OCI-LY1 (cell line): ENCODE data around the gene CD84.

Source experiments
- H2AFZ ChIP-seq: fragments of 200-600 bp; sonication (generic), shearing (Covaris generic); 2 replicates; pipeline ENCODE4 v1.6.0; 2014; ENCODE audit warnings: antibody characterized with exemption, mild to moderate bottlenecking, low read length
- H3F3A ChIP-seq: fragments of 200-600 bp; sonication (generic), shearing (Covaris generic); 2 replicates; pipeline ENCODE4 v1.6.0; 2014; ENCODE audit warnings: mild to moderate bottlenecking, antibody characterized with exemption, low read length, moderate library complexity; ENCODE audit not compliant: insufficient read depth
- H3K27ac ChIP-seq: fragments of 200-600 bp; sonication (generic); 2 replicates; pipeline ENCODE4 v1.5.1; 2014; ENCODE audit warnings: low read length, mixed run types, mild to moderate bottlenecking, low read depth; ENCODE audit not compliant: poor library complexity, severe bottlenecking
- H3K27me3 ChIP-seq: fragments of 200-600 bp; sonication (generic); 2 replicates; pipeline ENCODE4 v1.6.0; 2014; ENCODE audit warnings: antibody characterized with exemption, mild to moderate bottlenecking, low read length, moderate library complexity; ENCODE audit not compliant: insufficient read depth
- H3K36me3 ChIP-seq: fragments of 200-600 bp; sonication (generic); 2 replicates; pipeline ENCODE4 v1.6.1; 2014; ENCODE audit warnings: mild to moderate bottlenecking, antibody characterized with exemption, low read length, moderate library complexity, mixed read lengths; ENCODE audit not compliant: insufficient read depth
- H3K4me1 ChIP-seq: fragments of 200-600 bp; sonication (generic); 2 replicates; pipeline ENCODE4 v1.5.1; 2014; ENCODE audit warnings: mild to moderate bottlenecking, low read length, moderate library complexity; ENCODE audit not compliant: insufficient read depth, severe bottlenecking
- H3K4me2 ChIP-seq: fragments of 200-600 bp; sonication (generic), shearing (Covaris generic); 2 replicates; pipeline ENCODE4 v1.6.1; 2014; ENCODE audit warnings: low read length
- H3K4me3 ChIP-seq: fragments of 200-600 bp; sonication (generic); 2 replicates; pipeline ENCODE4 v1.5.1; 2014; ENCODE audit warnings: low read length, low read depth, mild to moderate bottlenecking, mixed read lengths; ENCODE audit not compliant: poor library complexity, severe bottlenecking
- H3K79me2 ChIP-seq: fragments of 200-600 bp; shearing (Covaris generic); 2 replicates; pipeline ENCODE4 v1.6.1; 2016; ENCODE audit warnings: mixed run types, low read length, mixed read lengths; ENCODE audit not compliant: insufficient read depth
- H3K9ac ChIP-seq: fragments of 200-600 bp; sonication (generic), shearing (Covaris generic); 2 replicates; pipeline ENCODE4 v1.6.1; 2014; ENCODE audit warnings: mild to moderate bottlenecking, low read length, mixed read lengths
- H3K9me2 ChIP-seq: fragments of 200-600 bp; sonication (generic), shearing (Covaris generic); 2 replicates; pipeline ENCODE4 v1.6.1; 2014; ENCODE audit warnings: low read depth, mild to moderate bottlenecking, low read length, mixed read lengths
- H3K9me3 ChIP-seq: fragments of 200-600 bp; shearing (Covaris generic); 2 replicates; pipeline ENCODE4 v1.6.1; 2014; ENCODE audit warnings: low read length, mixed read lengths
- H4K20me1 ChIP-seq: fragments of 200-600 bp; sonication (generic), shearing (Covaris generic); 2 replicates; pipeline ENCODE4 v1.6.0; 2016; ENCODE audit warnings: mild to moderate bottlenecking, low read length; ENCODE audit not compliant: insufficient read depth
- CTCF ChIP-seq: fragments of 200-600 bp; sonication (generic), shearing (Covaris generic); IDR thresholded peaks from 2 replicates; pipeline ENCODE4 v1.5.1; 2017; ENCODE audit warnings: mild to moderate bottlenecking, antibody characterized with exemption, low read length, moderate library complexity, mixed read lengths
- EZH2 ChIP-seq: fragments of 200-600 bp; sonication (generic), shearing (Covaris generic); IDR thresholded peaks from 2 replicates; pipeline ENCODE4 v1.8.0; 2017; ENCODE audit warnings: borderline replicate concordance, mixed run types, mild to moderate bottlenecking, antibody characterized with exemption, low read length, moderate library complexity, mixed read lengths

CD84 gene

DNA sequence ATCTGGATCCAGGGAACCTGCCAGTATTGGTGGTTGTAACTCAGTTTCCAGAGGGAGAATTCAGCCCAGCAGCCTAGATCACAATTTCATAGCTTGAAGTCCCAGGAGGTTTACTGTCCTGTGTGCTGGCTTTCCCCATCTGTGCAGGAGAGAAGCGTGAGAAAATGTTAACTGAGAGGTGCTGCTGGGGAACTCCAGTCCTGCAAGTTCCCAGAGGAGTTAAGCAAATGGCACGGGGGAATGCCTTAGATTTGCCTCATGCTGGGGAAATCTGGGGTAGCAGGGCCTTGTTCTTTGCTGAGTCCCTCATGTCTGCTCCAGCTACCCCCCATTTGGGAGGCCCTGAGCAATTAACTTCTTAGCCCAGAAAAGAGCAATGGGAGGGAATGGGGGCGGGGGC is 31.1 kb downstream of the CD84 start:
- Histone ChIP-seq H3K9me3 (no peaks in the 10 kb centered on the region), H3K79me2 (no peaks in the 10 kb centered on the region), H3K9me2 (no peaks in the 10 kb centered on the region), H3F3A (no peaks in the 10 kb centered on the region), H3K4me3 (no peak overlapping the region), H3K36me3 (peaks cover 26% of the 10 kb centered on the region; the same call in 1 of the 2 replicates), H3K27ac (peak overlapping the region; percentile 92), H3K9ac (peak overlapping the region; percentile 14; the same call in 1 of the 2 replicates), H4K20me1 (no peaks in the 10 kb centered on the region), H3K4me2 (no peak overlapping the region), H3K27me3 (no peaks in the 10 kb centered on the region), H3K4me1 (peaks cover 70% of the 10 kb centered on the region), H2AFZ (no peak overlapping the region)
- TF ChIP-seq CTCF (no peak), EZH2 (no peak)

- Histone ChIP-seq H3K9me3 (no peaks in the 10 kb centered on the region), H3K27me3 (no peaks in the 10 kb centered on the region), H3K9me2 (no peaks in the 10 kb centered on the region), H3K4me2 (no peak overlapping the region), H3K79me2 (no peaks in the 10 kb centered on the region), H3K4me1 (peaks cover 71% of the 10 kb centered on the region), H3F3A (no peaks in the 10 kb centered on the region), H3K27ac (peak overlapping the region; percentile 92), H2AFZ (no peak overlapping the region), H3K36me3 (peaks cover 26% of the 10 kb centered on the region; the same call in 1 of the 2 replicates), H3K4me3 (no peak overlapping the region), H3K9ac (no peak overlapping the region), H4K20me1 (no peaks in the 10 kb centered on the region)
- TF ChIP-seq CTCF = no peak
- no peak for TF ChIP-seq EZH2
Measured at GRCh38 chr1:160547422-160547821, 31.9 kb downstream of the CD84 start.

DNA sequence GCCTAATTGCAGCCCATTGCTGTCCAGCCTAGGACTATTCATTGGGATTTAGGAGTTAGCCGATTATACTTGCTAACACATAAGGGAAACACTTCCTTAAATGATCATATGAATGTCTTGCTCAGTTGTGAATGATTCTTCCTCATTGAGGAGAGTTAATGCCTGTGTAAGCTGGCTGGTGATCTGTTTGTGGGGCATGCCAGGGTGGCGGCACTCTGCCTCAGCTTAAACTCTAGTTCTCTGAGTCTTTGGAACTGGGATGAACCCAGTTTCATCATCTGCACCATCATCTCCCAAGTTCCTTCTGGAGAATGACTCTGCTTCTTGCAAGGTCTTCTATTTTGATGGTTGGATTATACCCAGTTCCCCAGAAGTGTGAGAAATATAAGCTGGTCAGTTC is 32.4 kb downstream of the CD84 start:
- no peaks in the 10 kb centered on the region for H3K79me2 ChIP-seq
- peaks cover 76% of the 10 kb centered on the region for H3K4me1 ChIP-seq
- H3K27ac ChIP-seq = peak overlapping the region; percentile 92
- H3K4me3 ChIP-seq = no peak overlapping the region
- no peaks in the 10 kb centered on the region for H4K20me1 ChIP-seq
- TF ChIP-seq CTCF (no peak), EZH2 (no peak)
- H2AFZ ChIP-seq = no peak overlapping the region
- no peaks in the 10 kb centered on the region for H3K9me3 ChIP-seq
- no peaks in the 10 kb centered on the region for H3K9me2 ChIP-seq
- H3K36me3 ChIP-seq = peaks cover 24% of the 10 kb centered on the region; the same call in 1 of the 2 replicates
- no peak overlapping the region for H3K9ac ChIP-seq
- H3F3A ChIP-seq = no peaks in the 10 kb centered on the region
- H3K27me3 ChIP-seq = no peaks in the 10 kb centered on the region
- H3K4me2 ChIP-seq = no peak overlapping the region
